Measurements from ENCODE around the gene PPP2R2B. TPM values are rescaled to one million over a fixed set of nuclear protein-coding genes. Genes with fewer than 3 reads are reported as not detected.

Gene PPP2R2B
- total RNA-seq, 1 donor from 2014 or later, result 1.2 TPM

- DNase-seq, result no peak
- H3K27me3 ChIP-seq, result peaks cover 32% of the 10 kb centered on the region
- no peaks in the 10 kb centered on the region for H3K9me3 ChIP-seq
- ATAC-seq, result no peak
- H3K36me3 ChIP-seq, result no peaks in the 10 kb centered on the region
- peak overlapping the region; percentile 48 for H3K4me3 ChIP-seq
- intact Hi-C loops (cut with DNase I), result no loop called here
- peaks cover 15% of the 10 kb centered on the region for H3K4me1 ChIP-seq
- no peak overlapping the region for H3K27ac ChIP-seq
- no peak for TF ChIP-seq CTCF (IDR thresholded peaks at IDR 0.05)
These were observed 1.3 kb downstream of the PPP2R2B start for GRCh38 chr5:146877178-146877681.

- intact Hi-C loops (cut with DNase I), result no loop called here
- Histone ChIP-seq H3K36me3 (no peaks in the 10 kb centered on the region), H3K4me1 (peaks cover 10% of the 10 kb centered on the region)
These were observed 5.2 kb downstream of the PPP2R2B start for GRCh38 chr5:146873186-146873917.

GRCh38 chr5:146872188-146872587 is 6.4 kb downstream of the PPP2R2B start:
- Histone ChIP-seq H3K4me3 (no peak overlapping the region), H3K4me1 (no peaks in the 10 kb centered on the region), H3K27ac (no peak overlapping the region), H3K9me3 (no peaks in the 10 kb centered on the region), H3K27me3 (peaks cover 7% of the 10 kb centered on the region), H3K36me3 (no peaks in the 10 kb centered on the region)
- ATAC-seq, result no peak
- no peak for DNase-seq
- TF ChIP-seq CTCF (IDR thresholded peaks at IDR 0.05), result no peak
- intact Hi-C loops (cut with DNase I), result no loop called here

More at GRCh38 chr5:146873186-146873917, 5.2 kb downstream of the PPP2R2B start:
- DNase-seq (no peak), ATAC-seq (no peak)
- no peak for TF ChIP-seq CTCF (IDR thresholded peaks at IDR 0.05)
- H3K4me3 ChIP-seq, result no peak overlapping the region
- peaks cover 18% of the 10 kb centered on the region for H3K27me3 ChIP-seq
- no peak overlapping the region for H3K27ac ChIP-seq
- no peaks in the 10 kb centered on the region for H3K9me3 ChIP-seq

- Histone ChIP-seq H3K9me3 (no peaks in the 10 kb centered on the region), H3K27ac (no peak overlapping the region), H3K4me1 (no peaks in the 10 kb centered on the region), H3K27me3 (no peaks in the 10 kb centered on the region), H3K36me3 (no peaks in the 10 kb centered on the region), H3K4me3 (no peak overlapping the region)
- ATAC-seq (no peak), DNase-seq (no peak)
- intact Hi-C loops (cut with DNase I), result no loop called here
- no peak for TF ChIP-seq CTCF (IDR thresholded peaks at IDR 0.05)
These were observed 10.4 kb downstream of the PPP2R2B start for GRCh38 chr5:146867996-146868708.

GRCh38 chr5:146866263-146866662 is 12.3 kb downstream of the PPP2R2B start:
- DNase-seq (no peak), ATAC-seq (no peak)
- H3K9me3 ChIP-seq, result no peaks in the 10 kb centered on the region
- H3K27ac ChIP-seq, result no peak overlapping the region
- H3K36me3 ChIP-seq, result no peaks in the 10 kb centered on the region
- H3K4me1 ChIP-seq, result no peaks in the 10 kb centered on the region
- intact Hi-C loops (cut with DNase I), result no loop called here
- TF ChIP-seq CTCF (IDR thresholded peaks at IDR 0.05), result no peak
- H3K27me3 ChIP-seq, result no peaks in the 10 kb centered on the region
- no peak overlapping the region for H3K4me3 ChIP-seq

Data from upper lobe of right lung (tissue), 1 donor.